GM19238 (cell line): ENCODE results near the gene NAT8L.
"Not testable (repeated sequence)": the region's sequence is repeated elsewhere in the genome, so short reads cannot be mapped to it uniquely, and the experiment has no call there.

ENCODE experiments used
- DNase-seq: peaks from one replicate; pipeline ENCODE4 v3.0.0; 2011; ENCODE audit warnings: low spot score; ENCODE audit not compliant: insufficient read length

NAT8L gene, protein sequence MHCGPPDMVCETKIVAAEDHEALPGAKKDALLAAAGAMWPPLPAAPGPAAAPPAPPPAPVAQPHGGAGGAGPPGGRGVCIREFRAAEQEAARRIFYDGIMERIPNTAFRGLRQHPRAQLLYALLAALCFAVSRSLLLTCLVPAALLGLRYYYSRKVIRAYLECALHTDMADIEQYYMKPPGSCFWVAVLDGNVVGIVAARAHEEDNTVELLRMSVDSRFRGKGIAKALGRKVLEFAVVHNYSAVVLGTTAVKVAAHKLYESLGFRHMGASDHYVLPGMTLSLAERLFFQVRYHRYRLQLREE

GRCh38 chr4:2059046-2059725, at the start of gene NAT8L:
Gene NAT8L (plus strand): TSS chr4:2059327. CDS start chr4:2059512, 185 bp downstream.
- no peak for DNase-seq

GRCh38 chr4:2009651-2010233, 49.4 kb upstream of the NAT8L start:
- DNase-seq: peak; percentile 49

- no peak for DNase-seq
These were observed 47.5 kb upstream of the NAT8L start for GRCh38 chr4:2011583-2011982.

DNA sequence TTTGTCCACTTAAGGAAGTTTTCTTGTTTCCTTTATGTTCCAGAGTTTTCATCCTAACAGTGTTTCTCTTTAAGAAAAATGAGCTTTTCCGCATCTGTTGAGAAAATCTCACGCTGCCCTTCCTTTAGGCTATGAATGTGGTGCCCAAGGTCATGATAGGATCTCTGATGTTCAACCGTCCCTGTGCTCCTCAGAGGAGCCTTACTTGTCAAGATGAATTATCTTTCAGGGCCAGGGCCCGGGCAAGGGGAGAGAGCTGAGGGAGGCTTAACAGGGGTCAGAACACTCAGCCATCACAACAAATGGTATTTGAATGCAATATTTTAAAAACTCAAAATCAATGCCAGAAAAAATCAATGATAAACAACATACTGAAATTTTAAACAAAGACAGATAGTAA, 44.1 kb upstream of the NAT8L start:
- no peak for DNase-seq

- not testable (repeated sequence) for DNase-seq
These were observed 37.6 kb upstream of the NAT8L start for GRCh38 chr4:2021358-2022018.

DNA sequence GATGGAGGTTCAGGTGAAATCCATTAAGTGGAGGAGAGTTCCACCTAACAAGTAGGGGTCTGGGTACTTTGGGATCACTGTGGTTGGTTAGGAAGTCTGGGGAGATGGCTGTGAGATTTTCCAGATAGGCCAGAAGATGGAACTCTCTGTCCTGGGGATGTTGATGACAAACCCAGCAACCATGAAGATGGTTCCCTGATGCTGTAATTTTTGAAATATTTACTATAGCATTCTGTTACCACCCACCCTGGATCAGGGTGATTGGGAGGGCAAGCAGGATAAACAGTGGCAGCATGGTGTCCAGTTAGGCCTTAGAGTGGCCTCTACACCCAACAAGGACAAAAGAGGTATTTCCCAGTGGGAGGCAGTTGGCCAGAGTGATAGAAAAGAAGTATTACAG, 34.4 kb upstream of the NAT8L start:
- no peak for DNase-seq

- no peak for DNase-seq
These were observed 33.3 kb upstream of the NAT8L start for GRCh38 chr4:2025817-2026216.

DNA sequence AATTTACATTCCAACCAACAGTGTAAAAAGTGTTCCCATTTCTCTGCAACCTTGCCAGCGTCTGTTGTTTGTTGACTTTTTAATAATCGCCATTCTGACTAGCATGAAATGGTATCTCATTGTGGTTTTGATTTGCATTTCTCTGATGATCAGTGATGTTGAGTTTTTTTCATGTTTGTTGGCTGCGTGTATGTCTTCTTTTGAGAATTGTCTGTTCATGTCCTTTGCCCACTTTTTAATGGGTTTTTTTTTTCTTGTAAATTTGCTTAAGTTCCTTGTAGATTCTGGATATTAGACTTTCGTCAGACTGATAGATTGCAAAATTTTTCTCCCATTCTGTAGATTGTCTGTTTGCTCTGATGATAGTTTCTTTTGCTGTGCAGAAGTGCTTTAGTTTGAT, 32.0 kb upstream of the NAT8L start:
- not testable (repeated sequence) for DNase-seq

- not testable (repeated sequence) for DNase-seq
These were observed 28.0 kb upstream of the NAT8L start for GRCh38 chr4:2031161-2031560.

- DNase-seq: no peak
These were observed 22.8 kb upstream of the NAT8L start for GRCh38 chr4:2036327-2036726.

DNA sequence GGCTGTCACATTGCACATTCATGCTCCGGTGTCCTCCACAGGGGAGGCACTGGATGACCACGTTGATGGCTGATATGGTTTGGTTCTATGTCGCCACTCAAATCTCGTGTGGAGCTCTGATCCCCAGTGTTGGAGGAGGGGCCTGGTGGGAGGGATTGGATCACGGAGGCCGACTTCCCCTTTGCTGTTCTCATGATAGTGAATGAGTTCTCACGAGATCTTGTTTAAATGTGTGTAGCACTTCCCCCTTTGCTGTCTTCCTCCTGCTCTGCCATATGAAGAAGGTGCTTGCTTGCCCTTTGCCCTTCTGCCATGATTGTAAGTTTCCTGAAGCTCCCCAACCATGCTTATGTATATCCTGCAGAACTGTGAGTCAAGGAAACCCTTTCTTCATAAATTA, 22.3 kb upstream of the NAT8L start:
- no peak for DNase-seq

DNA sequence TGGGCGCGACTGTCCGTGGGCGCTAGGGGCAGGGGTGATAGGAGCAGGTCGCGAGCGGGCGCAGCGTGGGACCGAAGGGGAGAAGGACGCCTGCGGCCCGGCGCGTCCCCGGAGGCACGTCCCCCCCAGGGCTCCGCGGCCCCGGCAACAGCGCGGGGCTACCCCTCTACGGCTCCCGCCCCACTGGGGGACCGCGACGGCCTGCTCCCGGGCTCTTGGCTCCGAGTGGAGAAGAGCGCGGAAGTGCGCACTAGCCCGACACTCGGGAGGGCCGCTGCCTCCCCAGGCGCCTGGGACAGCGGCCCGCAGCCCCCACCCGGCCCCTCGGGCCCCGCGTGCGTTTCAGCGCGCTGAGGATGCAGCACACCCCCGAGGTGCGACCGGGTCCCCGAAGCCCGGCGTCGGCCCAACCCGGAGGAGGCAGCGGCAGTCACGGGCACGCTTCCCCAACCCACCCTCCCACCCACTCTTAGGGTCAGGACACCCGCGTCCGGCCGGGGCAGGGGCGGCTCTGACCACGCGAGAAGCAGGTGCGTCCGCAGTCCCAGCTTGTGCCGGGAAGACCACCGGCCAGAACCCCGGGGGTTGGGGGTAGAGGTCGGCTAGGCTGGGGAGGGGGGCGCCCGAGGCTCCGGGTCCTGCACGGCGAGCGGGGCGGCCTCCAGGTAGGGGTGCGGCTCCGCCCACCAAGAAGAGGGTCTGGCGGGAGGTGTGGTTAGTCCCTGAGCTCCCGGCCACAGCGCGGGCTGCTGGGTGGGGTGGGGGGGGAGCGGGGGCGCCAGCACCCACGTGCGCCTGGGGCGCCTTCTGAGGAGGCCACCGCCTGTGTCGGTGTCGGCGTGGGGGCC, 18.5 kb upstream of the NAT8L start:
- DNase-seq: no peak

- DNase-seq: peak; percentile 93
These were observed 17.6 kb upstream of the NAT8L start for GRCh38 chr4:2041239-2042130.

DNA sequence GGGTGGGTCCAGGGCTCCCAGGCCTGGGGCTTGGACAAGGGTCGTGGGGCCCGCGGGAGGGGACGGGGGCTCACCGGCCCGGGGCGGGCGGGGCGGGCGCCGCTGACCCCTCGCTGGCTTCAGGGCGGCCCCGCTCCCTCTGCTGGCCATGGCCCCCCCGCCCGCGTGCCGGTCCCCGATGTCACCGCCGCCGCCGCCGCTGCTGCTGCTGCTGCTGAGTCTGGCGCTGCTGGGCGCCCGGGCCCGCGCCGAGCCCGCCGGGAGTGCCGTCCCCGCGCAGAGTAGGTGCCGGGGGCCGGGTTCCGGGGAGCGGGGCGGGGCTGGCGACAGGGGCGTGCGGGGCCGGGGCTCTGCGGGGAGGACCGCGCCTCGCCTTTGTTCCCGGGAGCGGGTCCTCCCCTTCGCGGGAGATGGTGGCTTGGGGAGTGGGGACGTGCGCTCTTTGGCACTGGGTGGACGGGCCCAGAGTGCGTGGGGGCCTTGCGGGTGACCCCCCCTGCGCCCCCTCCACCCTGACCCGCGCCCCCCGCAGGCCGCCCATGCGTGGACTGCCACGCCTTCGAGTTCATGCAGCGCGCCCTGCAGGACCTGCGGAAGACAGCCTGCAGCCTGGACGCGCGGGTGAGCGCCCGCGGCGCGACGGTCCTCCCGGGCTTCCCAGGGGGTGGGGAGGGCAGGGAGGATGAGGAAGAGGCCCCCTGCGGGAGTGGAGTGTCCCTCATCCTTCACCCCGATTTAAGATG, 16.8 kb upstream of the NAT8L start:
- DNase-seq: peak; percentile 61

- DNase-seq: peak; percentile 1
These were observed 16.2 kb upstream of the NAT8L start for GRCh38 chr4:2042947-2043395.

GRCh38 chr4:2043396-2044118, 15.6 kb upstream of the NAT8L start:
- peak; percentile 4 for DNase-seq

DNA sequence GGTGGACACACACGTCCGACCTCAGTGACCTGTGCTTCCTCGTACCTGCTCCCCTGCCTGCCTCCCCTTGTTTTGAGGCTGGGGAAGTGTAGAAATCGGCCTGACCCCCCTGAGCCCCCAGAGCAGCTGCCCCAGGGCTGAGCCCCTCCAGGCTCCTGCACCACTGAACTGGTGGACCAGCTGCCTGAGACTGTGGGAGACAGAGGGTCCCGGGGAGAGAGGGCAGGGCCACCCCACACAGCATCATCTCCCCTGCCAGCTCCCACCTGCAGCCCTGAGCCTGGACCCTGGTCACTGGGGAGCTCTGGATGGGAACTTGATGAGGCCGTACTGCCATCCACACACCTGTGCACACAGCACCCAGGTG, 15.0 kb upstream of the NAT8L start:
- no peak for DNase-seq
